Sigmoid colon (tissue), 4 donors: Measurements from ENCODE around the gene ATP12A.

Experiments
- CTCF ChIP-seq, 4 experiments: fragments of 450-650 bp in 3 of 4; fragments of 200-600 bp in 1 of 4; IDR thresholded peaks; one replicate each; pipeline ENCODE4 v1.5.1; 2016 to 2019; ENCODE audit warnings: antibody characterized with exemption in 4 of 4, mild to moderate bottlenecking in 3 of 4, moderate library complexity in 2 of 4
- POLR2AphosphoS5 ChIP-seq, 4 donors: sonication (generic); formaldehyde crosslinking; IDR thresholded peaks; one replicate each; pipeline ENCODE4 v1.6.1; 2017; ENCODE audit warnings: antibody characterized with exemption in 4 of 4

- TF ChIP-seq POLR2AphosphoS5 (IDR thresholded peaks at IDR 0.05) (no peak), CTCF (IDR thresholded peaks at IDR 0.05) (no peak)
Observed at GRCh38 chr13:24716011-24716410, 35.8 kb downstream of the ATP12A start.
